ENCODE results near the gene HMGA1. TPM values are rescaled to one million over a fixed set of nuclear protein-coding genes. Genes with fewer than 3 reads are reported as not detected.

The HMGA1 gene
- total and polyA plus RNA-seq, 2 experiments from 2014 or later: 1,411 to 2,052 TPM

DNA sequence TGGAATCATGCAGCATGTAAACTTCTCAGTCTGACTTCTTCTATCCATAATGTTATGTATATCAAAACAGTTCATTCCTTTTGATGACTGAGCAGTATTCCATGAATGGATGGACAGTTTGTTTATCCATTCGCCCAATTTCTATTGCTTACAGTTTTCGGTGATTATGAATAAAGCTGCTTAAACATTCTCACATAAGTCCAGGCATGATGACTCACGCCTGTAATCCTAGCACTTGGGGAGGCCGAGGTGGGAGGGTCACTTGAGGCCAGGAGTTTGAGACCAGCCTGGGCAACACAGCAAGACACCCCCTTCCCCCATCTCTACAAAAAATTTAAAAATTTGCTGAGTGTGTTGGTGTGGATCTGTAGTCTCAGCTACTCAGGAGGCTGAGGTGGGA, 22.9 kb upstream of the HMGA1 start:
- no peaks in the 10 kb centered on the region for H3K4me1 Mint-ChIP-seq
- H3K4me3 ChIP-seq: no peak overlapping the region
- no peak overlapping the region for H2AFZ ChIP-seq
- H3K36me3 ChIP-seq (ENCODE audit: insufficient read depth): no peaks in the 10 kb centered on the region
- no peaks in the 10 kb centered on the region for H3K27me3 ChIP-seq (ENCODE audit: insufficient read depth)
- H3K9me2 ChIP-seq (ENCODE audit: insufficient read depth): no peaks in the 10 kb centered on the region
- H3K27ac Mint-ChIP-seq: no peak overlapping the region
- H3K79me2 ChIP-seq (replicated peaks; ENCODE audit: insufficient read depth): no peaks in the 10 kb centered on the region
- H3F3A ChIP-seq (replicated peaks; ENCODE audit: low read depth): no peaks in the 10 kb centered on the region
- no peaks in the 10 kb centered on the region for H3K36me3 Mint-ChIP-seq (ENCODE audit: low read depth)
- no peaks in the 10 kb centered on the region for H3K9me3 Mint-ChIP-seq
- no peak for TF ChIP-seq ZNF331 (CRISPR knock-in tag; IDR thresholded peaks at IDR 0.05; ENCODE audit: low read depth)
- TF ChIP-seq CREB1 (CRISPR knock-in tag; IDR thresholded peaks at IDR 0.05; ENCODE audit: low read depth): no peak
- no peak for TF ChIP-seq NANOG (IDR thresholded peaks at IDR 0.05; ENCODE audit: borderline replicate concordance)
- TF ChIP-seq CTCF (conservative IDR thresholded peaks at IDR 0.05; ENCODE audit: low read depth in 2 of 2): no peak
- no peak for TF ChIP-seq ETS1 (IDR thresholded peaks at IDR 0.05)
- TF ChIP-seq, protein P1, sequence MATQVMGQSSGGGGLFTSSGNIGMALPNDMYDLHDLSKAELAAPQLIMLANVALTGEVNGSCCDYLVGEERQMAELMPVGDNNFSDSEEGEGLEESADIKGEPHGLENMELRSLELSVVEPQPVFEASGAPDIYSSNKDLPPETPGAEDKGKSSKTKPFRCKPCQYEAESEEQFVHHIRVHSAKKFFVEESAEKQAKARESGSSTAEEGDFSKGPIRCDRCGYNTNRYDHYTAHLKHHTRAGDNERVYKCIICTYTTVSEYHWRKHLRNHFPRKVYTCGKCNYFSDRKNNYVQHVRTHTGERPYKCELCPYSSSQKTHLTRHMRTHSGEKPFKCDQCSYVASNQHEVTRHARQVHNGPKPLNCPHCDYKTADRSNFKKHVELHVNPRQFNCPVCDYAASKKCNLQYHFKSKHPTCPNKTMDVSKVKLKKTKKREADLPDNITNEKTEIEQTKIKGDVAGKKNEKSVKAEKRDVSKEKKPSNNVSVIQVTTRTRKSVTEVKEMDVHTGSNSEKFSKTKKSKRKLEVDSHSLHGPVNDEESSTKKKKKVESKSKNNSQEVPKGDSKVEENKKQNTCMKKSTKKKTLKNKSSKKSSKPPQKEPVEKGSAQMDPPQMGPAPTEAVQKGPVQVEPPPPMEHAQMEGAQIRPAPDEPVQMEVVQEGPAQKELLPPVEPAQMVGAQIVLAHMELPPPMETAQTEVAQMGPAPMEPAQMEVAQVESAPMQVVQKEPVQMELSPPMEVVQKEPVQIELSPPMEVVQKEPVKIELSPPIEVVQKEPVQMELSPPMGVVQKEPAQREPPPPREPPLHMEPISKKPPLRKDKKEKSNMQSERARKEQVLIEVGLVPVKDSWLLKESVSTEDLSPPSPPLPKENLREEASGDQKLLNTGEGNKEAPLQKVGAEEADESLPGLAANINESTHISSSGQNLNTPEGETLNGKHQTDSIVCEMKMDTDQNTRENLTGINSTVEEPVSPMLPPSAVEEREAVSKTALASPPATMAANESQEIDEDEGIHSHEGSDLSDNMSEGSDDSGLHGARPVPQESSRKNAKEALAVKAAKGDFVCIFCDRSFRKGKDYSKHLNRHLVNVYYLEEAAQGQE (IDR thresholded peaks at IDR 0.05; ENCODE audit: unreplicated experiment): no peak
- no peak for TF ChIP-seq EZH2 (IDR thresholded peaks at IDR 0.05; ENCODE audit: low read depth, unreplicated experiment)
- no peak for TF ChIP-seq STAT1 (IDR thresholded peaks at IDR 0.05; ENCODE audit: unreplicated experiment)
- no peak for TF ChIP-seq JUNB (IDR thresholded peaks at IDR 0.05; ENCODE audit: unreplicated experiment)
- TF ChIP-seq, protein P2, sequence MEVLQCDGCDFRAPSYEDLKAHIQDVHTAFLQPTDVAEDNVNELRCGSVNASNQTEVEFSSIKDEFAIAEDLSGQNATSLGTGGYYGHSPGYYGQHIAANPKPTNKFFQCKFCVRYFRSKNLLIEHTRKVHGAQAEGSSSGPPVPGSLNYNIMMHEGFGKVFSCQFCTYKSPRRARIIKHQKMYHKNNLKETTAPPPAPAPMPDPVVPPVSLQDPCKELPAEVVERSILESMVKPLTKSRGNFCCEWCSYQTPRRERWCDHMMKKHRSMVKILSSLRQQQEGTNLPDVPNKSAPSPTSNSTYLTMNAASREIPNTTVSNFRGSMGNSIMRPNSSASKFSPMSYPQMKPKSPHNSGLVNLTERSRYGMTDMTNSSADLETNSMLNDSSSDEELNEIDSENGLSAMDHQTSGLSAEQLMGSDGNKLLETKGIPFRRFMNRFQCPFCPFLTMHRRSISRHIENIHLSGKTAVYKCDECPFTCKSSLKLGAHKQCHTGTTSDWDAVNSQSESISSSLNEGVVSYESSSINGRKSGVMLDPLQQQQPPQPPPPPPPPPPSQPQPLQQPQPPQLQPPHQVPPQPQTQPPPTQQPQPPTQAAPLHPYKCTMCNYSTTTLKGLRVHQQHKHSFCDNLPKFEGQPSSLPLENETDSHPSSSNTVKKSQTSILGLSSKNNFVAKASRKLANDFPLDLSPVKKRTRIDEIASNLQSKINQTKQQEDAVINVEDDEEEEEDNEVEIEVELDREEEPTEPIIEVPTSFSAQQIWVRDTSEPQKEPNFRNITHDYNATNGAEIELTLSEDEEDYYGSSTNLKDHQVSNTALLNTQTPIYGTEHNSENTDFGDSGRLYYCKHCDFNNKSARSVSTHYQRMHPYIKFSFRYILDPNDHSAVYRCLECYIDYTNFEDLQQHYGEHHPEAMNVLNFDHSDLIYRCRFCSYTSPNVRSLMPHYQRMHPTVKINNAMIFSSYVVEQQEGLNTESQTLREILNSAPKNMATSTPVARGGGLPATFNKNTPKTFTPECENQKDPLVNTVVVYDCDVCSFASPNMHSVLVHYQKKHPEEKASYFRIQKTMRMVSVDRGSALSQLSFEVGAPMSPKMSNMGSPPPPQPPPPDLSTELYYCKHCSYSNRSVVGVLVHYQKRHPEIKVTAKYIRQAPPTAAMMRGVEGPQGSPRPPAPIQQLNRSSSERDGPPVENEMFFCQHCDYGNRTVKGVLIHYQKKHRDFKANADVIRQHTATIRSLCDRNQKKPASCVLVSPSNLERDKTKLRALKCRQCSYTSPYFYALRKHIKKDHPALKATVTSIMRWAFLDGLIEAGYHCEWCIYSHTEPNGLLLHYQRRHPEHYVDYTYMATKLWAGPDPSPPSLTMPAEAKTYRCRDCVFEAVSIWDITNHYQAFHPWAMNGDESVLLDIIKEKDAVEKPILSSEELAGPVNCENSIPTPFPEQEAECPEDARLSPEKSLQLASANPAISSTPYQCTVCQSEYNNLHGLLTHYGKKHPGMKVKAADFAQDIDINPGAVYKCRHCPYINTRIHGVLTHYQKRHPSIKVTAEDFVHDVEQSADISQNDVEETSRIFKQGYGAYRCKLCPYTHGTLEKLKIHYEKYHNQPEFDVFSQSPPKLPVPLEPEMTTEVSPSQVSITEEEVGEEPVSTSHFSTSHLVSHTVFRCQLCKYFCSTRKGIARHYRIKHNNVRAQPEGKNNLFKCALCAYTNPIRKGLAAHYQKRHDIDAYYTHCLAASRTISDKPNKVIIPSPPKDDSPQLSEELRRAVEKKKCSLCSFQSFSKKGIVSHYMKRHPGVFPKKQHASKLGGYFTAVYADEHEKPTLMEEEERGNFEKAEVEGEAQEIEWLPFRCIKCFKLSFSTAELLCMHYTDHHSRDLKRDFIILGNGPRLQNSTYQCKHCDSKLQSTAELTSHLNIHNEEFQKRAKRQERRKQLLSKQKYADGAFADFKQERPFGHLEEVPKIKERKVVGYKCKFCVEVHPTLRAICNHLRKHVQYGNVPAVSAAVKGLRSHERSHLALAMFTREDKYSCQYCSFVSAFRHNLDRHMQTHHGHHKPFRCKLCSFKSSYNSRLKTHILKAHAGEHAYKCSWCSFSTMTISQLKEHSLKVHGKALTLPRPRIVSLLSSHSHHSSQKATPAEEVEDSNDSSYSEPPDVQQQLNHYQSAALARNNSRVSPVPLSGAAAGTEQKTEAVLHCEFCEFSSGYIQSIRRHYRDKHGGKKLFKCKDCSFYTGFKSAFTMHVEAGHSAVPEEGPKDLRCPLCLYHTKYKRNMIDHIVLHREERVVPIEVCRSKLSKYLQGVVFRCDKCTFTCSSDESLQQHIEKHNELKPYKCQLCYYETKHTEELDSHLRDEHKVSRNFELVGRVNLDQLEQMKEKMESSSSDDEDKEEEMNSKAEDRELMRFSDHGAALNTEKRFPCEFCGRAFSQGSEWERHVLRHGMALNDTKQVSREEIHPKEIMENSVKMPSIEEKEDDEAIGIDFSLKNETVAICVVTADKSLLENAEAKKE (CRISPR knock-in tag; IDR thresholded peaks at IDR 0.05): no peak
- no peak for TF ChIP-seq ZNF114 (CRISPR knock-in tag; IDR thresholded peaks at IDR 0.05)
- TF ChIP-seq EZH2phosphoT487 (IDR thresholded peaks at IDR 0.05; ENCODE audit: unreplicated experiment): no peak
- no peak for TF ChIP-seq POLR2AphosphoS5 (IDR thresholded peaks at IDR 0.05; ENCODE audit: low read depth)
- H3K4me1 ChIP-seq (ENCODE audit: insufficient read depth): no peaks in the 10 kb centered on the region
- no peaks in the 10 kb centered on the region for H4K20me1 ChIP-seq (replicated peaks; ENCODE audit: insufficient read depth)
- no peak overlapping the region for H3K4me3 Mint-ChIP-seq
- DNase-seq (ENCODE audit: low spot score) (no peak), ATAC-seq (no peak)
- no peak overlapping the region for H3K27ac ChIP-seq (ENCODE audit: low read depth)
- no peak overlapping the region for H3K4me2 ChIP-seq
- H3K27me3 Mint-ChIP-seq (ENCODE audit: insufficient read depth, low read depth, poor library complexity): no peaks in the 10 kb centered on the region
